ENCODE measurements around the gene PFKFB3.
A peak's percentile ranks its signal among the peaks of the same experiment; 100 is the strongest.

The PFKFB3 gene

DNA sequence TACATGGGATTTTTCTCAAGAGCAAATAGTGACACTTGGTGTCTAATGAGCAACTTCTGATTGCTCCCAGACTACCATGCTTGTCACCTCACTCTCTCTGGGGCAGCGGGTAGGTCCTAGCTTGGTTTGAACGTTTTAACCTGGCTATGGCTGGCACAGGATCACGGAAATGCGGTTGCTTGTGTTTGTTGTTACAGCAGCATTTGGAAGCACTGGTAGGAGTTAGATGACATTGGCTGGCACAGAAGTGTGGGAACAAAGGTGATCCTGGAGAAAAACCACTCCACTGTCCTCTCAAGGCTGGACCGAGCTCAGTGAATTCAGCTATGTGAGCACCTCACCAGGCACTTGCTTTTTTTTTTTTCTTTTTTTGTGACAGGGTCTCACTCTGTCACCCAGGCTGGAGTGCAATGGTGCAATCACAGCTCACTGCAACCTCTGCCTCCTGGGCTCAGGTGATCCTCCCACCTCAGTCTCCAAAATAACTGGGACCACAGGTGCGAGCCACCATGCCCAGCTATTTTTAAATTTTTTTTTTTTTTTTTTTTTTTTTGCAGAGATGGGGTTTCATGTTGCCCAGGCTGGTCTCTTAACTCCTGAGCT, 3.5 kb upstream of the PFKFB3 start:
- Histone ChIP-seq H3F3A (ENCODE audit: control insufficient read depth, insufficient read depth) (peaks cover 26% of the 10 kb centered on the region), H3K27me3 (ENCODE audit: control insufficient read depth, low read length) (no peaks in the 10 kb centered on the region), H3K27ac (ENCODE audit: low read depth, low read length) (no peak overlapping the region), H3K9me2 (replicated peaks; ENCODE audit: control insufficient read depth, low read length) (no peaks in the 10 kb centered on the region), H4K20me1 (ENCODE audit: control insufficient read depth, insufficient read depth, low read depth, low read length) (peaks cover 7% of the 10 kb centered on the region), H3K4me1 (ENCODE audit: control insufficient read depth, low read length) (peaks cover 61% of the 10 kb centered on the region), H3K36me3 (ENCODE audit: control insufficient read depth, low read length) (peaks cover 11% of the 10 kb centered on the region), H3K4me2 (ENCODE audit: low read length) (peak overlapping the region; percentile 57; the same call in 1 of the 2 replicates), H3K9me3 (ENCODE audit: control insufficient read depth, insufficient read depth, low read length) (no peaks in the 10 kb centered on the region), H3K4me3 (ENCODE audit: low read length) (no peak overlapping the region; the same call in 1 of the 2 replicates), H3K79me2 (ENCODE audit: control insufficient read depth, low read length) (peaks cover 25% of the 10 kb centered on the region)
- TF ChIP-seq EZH2phosphoT487 (IDR thresholded peaks at IDR 0.05; ENCODE audit: borderline replicate concordance, low read length) (no peak), CTCF (IDR thresholded peaks at IDR 0.05; ENCODE audit: low read depth, low read length, poor library complexity, severe bottlenecking) (no peak)

- Histone ChIP-seq H3F3A (ENCODE audit: control insufficient read depth, insufficient read depth) (peaks cover 26% of the 10 kb centered on the region), H3K36me3 (ENCODE audit: control insufficient read depth, low read length) (peaks cover 21% of the 10 kb centered on the region), H3K4me1 (ENCODE audit: control insufficient read depth, low read length) (peaks cover 70% of the 10 kb centered on the region), H4K20me1 (ENCODE audit: control insufficient read depth, insufficient read depth, low read depth, low read length) (peaks cover 16% of the 10 kb centered on the region), H3K4me3 (ENCODE audit: low read length) (peak overlapping the region; percentile 98), H3K79me2 (ENCODE audit: control insufficient read depth, low read length) (peaks cover 34% of the 10 kb centered on the region), H3K9me2 (replicated peaks; ENCODE audit: control insufficient read depth, low read length) (no peaks in the 10 kb centered on the region), H3K9me3 (ENCODE audit: control insufficient read depth, insufficient read depth, low read length) (no peaks in the 10 kb centered on the region), H3K27me3 (ENCODE audit: control insufficient read depth, low read length) (no peaks in the 10 kb centered on the region), H3K27ac (ENCODE audit: low read depth, low read length) (peak overlapping the region; percentile 66), H3K4me2 (ENCODE audit: low read length) (peak overlapping the region; percentile 96)
- TF ChIP-seq CTCF (IDR thresholded peaks at IDR 0.05; ENCODE audit: low read depth, low read length, poor library complexity, severe bottlenecking), result no peak
- no peak for TF ChIP-seq EZH2phosphoT487 (IDR thresholded peaks at IDR 0.05; ENCODE audit: borderline replicate concordance, low read length)
Observed at GRCh38 chr10:6200440-6200733, 2.3 kb upstream of the PFKFB3 start.

- H3K4me3 ChIP-seq (ENCODE audit: low read length), result peak overlapping the region; percentile 98
- TF ChIP-seq CTCF (IDR thresholded peaks at IDR 0.05; ENCODE audit: low read depth, low read length, poor library complexity, severe bottlenecking), result no peak
- TF ChIP-seq EZH2phosphoT487 (IDR thresholded peaks at IDR 0.05; ENCODE audit: borderline replicate concordance, low read length), result no peak
- peak overlapping the region; percentile 96 for H3K4me2 ChIP-seq (ENCODE audit: low read length)
- H4K20me1 ChIP-seq (ENCODE audit: control insufficient read depth, insufficient read depth, low read depth, low read length), result peaks cover 16% of the 10 kb centered on the region
- no peaks in the 10 kb centered on the region for H3K27me3 ChIP-seq (ENCODE audit: control insufficient read depth, low read length)
- H3K9me3 ChIP-seq (ENCODE audit: control insufficient read depth, insufficient read depth, low read length), result no peaks in the 10 kb centered on the region
- peaks cover 21% of the 10 kb centered on the region for H3K36me3 ChIP-seq (ENCODE audit: control insufficient read depth, low read length)
- peaks cover 66% of the 10 kb centered on the region for H3K4me1 ChIP-seq (ENCODE audit: control insufficient read depth, low read length)
- peaks cover 37% of the 10 kb centered on the region for H3K79me2 ChIP-seq (ENCODE audit: control insufficient read depth, low read length)
- no peaks in the 10 kb centered on the region for H3K9me2 ChIP-seq (replicated peaks; ENCODE audit: control insufficient read depth, low read length)
- H3K27ac ChIP-seq (ENCODE audit: low read depth, low read length), result peak overlapping the region; percentile 66
- H3F3A ChIP-seq (ENCODE audit: control insufficient read depth, insufficient read depth), result peaks cover 26% of the 10 kb centered on the region
Observed at GRCh38 chr10:6200734-6201515, 1.8 kb upstream of the PFKFB3 start.
